Karpas-422 (cell line): ENCODE data around the gene PAPLN. TPM values are rescaled to one million over a fixed set of nuclear protein-coding genes. Genes with fewer than 3 reads are reported as not detected.
"Not testable (repeated sequence)": the region's sequence is repeated elsewhere in the genome, so short reads cannot be mapped to it uniquely, and the experiment has no call there.

ENCODE experiments used
- DNase-seq: peaks from one replicate; pipeline ENCODE4 v3.0.0-alpha.2; 2015
- H2AFZ ChIP-seq: fragments of 200-600 bp; sonication (generic); 2 replicates; pipeline ENCODE4 v1.6.1; 2014; ENCODE audit warnings: antibody characterized with exemption, low read length, mixed read lengths
- H3K27ac ChIP-seq: fragments of 200-600 bp; sonication (generic); 2 replicates; pipeline ENCODE4 v1.5.1; 2014; ENCODE audit warnings: mild to moderate bottlenecking, low read length, moderate library complexity
- H3K27me3 ChIP-seq: fragments of 200-600 bp; sonication (generic); 2 replicates; pipeline ENCODE4 v1.6.1; 2014; ENCODE audit warnings: low read length, mixed read lengths
- H3K36me3 ChIP-seq: fragments of 200-600 bp; sonication (generic); 2 replicates; pipeline ENCODE4 v1.6.1; 2014; ENCODE audit warnings: low read length, mixed read lengths; ENCODE audit not compliant: insufficient read depth
- H3K4me1 ChIP-seq: fragments of 200-600 bp; sonication (generic); 2 replicates; pipeline ENCODE4 v1.6.1; 2014; ENCODE audit warnings: mild to moderate bottlenecking, low read length, mixed read lengths
- H3K4me2 ChIP-seq: fragments of 200-600 bp; sonication (generic); 2 replicates; pipeline ENCODE4 v1.6.1; 2014; ENCODE audit warnings: low read length, low read depth, mild to moderate bottlenecking; ENCODE audit not compliant: poor library complexity, severe bottlenecking
- H3K4me3 ChIP-seq: fragments of 200-600 bp; sonication (generic); 2 replicates; pipeline ENCODE4 v1.5.1; 2014; ENCODE audit warnings: mild to moderate bottlenecking, antibody characterized with exemption, low read length, mixed read lengths
- H3K79me2 ChIP-seq: fragments of 200-600 bp; sonication (generic); 2 replicates; pipeline ENCODE4 v1.6.1; 2014; ENCODE audit warnings: mild to moderate bottlenecking, low read length, mixed read lengths
- H3K9ac ChIP-seq: fragments of 200-600 bp; sonication (generic); 2 replicates; pipeline ENCODE4 v1.6.0; 2014; ENCODE audit warnings: low read length
- H3K9me2 ChIP-seq: fragments of 200-600 bp; sonication (generic), shearing (Covaris generic); replicated peaks from 2 replicates; pipeline ENCODE4 v1.6.0; 2014; ENCODE audit warnings: mild to moderate bottlenecking, low read length, moderate library complexity; ENCODE audit not compliant: insufficient read depth
- H3K9me3 ChIP-seq: fragments of 300-700, 200-600 bp; sonication (generic); 2 replicates; pipeline ENCODE4 v1.6.1; 2014; ENCODE audit warnings: low read length, mixed read lengths
- H4K20me1 ChIP-seq: fragments of 200-600 bp; sonication (generic); 2 replicates; pipeline ENCODE4 v1.6.1; 2014; ENCODE audit warnings: mild to moderate bottlenecking, antibody characterized with exemption, low read length, low read depth; ENCODE audit not compliant: insufficient read depth
- total RNA-seq: library from RNA; depleted of rRNA; stranded (reverse); fragments of >200 nt; shearing (Covaris generic); gene quantifications from 2 replicates; pipeline ENCODE4 v1.2.3, GENCODE V29; 2014; ENCODE audit warnings: low replicate concordance; rRNA removed

The PAPLN gene
- total RNA-seq: 12.9 and 18.0 TPM in 2 replicates

GRCh38 chr14:73237219-73237785, at the start of gene PAPLN:
PAPLN (plus strand) TSS chr14:73237506; CDS start chr14:73239779, 2,273 bp downstream.
- Histone ChIP-seq H3K4me2 (peak within 1 kb of the TSS; percentile 54), H3K9me3 (no peaks in the 10 kb centered on the region), H3K4me3 (peak within 1 kb of the TSS; percentile 39; the same call in 1 of the 2 replicates), H3K27ac (no peak within 1 kb of the TSS), H3K79me2 (no peaks in the 10 kb centered on the region), H4K20me1 (no peaks in the 10 kb centered on the region), H3K27me3 (no peaks in the 10 kb centered on the region), H2AFZ (no peak within 1 kb of the TSS), H3K36me3 (no peaks in the 10 kb centered on the region), H3K9me2 (no peaks in the 10 kb centered on the region), H3K4me1 (peaks cover 86% of the 10 kb centered on the region), H3K9ac (peak within 1 kb of the TSS; percentile 23; the same call in 1 of the 2 replicates)
- DNase-seq: no peak

GRCh38 chr14:73188501-73188911, 48.8 kb upstream of the PAPLN start:
- Histone ChIP-seq H3K9me3 (no peaks in the 10 kb centered on the region), H3K4me1 (no peaks in the 10 kb centered on the region), H3K4me3 (no peak overlapping the region), H3K9me2 (no peaks in the 10 kb centered on the region), H3K9ac (no peak overlapping the region), H4K20me1 (no peaks in the 10 kb centered on the region), H3K27me3 (no peaks in the 10 kb centered on the region), H2AFZ (no peak overlapping the region), H3K4me2 (no peak overlapping the region), H3K79me2 (0 out of 2 replicates have a peak, but pooled peaks cover 4% of the 10 kb centered on the region), H3K27ac (no peak overlapping the region), H3K36me3 (peaks cover 29% of the 10 kb centered on the region)
- no peak for DNase-seq

- Histone ChIP-seq H3K4me1 (no peaks in the 10 kb centered on the region), H3K9me3 (no peaks in the 10 kb centered on the region), H3K9me2 (no peaks in the 10 kb centered on the region), H3K9ac (no peak overlapping the region), H3K4me3 (no peak overlapping the region), H3K27me3 (no peaks in the 10 kb centered on the region), H3K27ac (no peak overlapping the region), H3K79me2 (0 out of 2 replicates have a peak, but pooled peaks cover 4% of the 10 kb centered on the region), H2AFZ (no peak overlapping the region), H4K20me1 (no peaks in the 10 kb centered on the region), H3K36me3 (peaks cover 36% of the 10 kb centered on the region), H3K4me2 (no peak overlapping the region)
- no peak for DNase-seq
These were observed 47.7 kb upstream of the PAPLN start for GRCh38 chr14:73189651-73190050.

GRCh38 chr14:73191441-73191840, 45.9 kb upstream of the PAPLN start:
- H3K36me3 ChIP-seq: peaks cover 48% of the 10 kb centered on the region
- H4K20me1 ChIP-seq: no peaks in the 10 kb centered on the region

GRCh38 chr14:73194306-73194705, 43.0 kb upstream of the PAPLN start:
- H3K27ac ChIP-seq, H2AFZ ChIP-seq, H3K9me2 ChIP-seq, H3K4me2 ChIP-seq, H3K9me3 ChIP-seq, H3K9ac ChIP-seq, H4K20me1 ChIP-seq, H3K4me1 ChIP-seq, DNase-seq, H3K4me3 ChIP-seq, H3K27me3 ChIP-seq, H3K79me2 ChIP-seq: not testable (repeated sequence)
- H3K36me3 ChIP-seq: peaks cover 53% of the 10 kb centered on the region

More at GRCh38 chr14:73191441-73191840, 45.9 kb upstream of the PAPLN start:
- no peak for DNase-seq
- 0 out of 2 replicates have a peak, but pooled peaks cover 4% of the 10 kb centered on the region for H3K79me2 ChIP-seq
- H3K4me1 ChIP-seq: no peaks in the 10 kb centered on the region
- H3K4me2 ChIP-seq: no peak overlapping the region
- H3K4me3 ChIP-seq: no peak overlapping the region
- H3K27me3 ChIP-seq: no peaks in the 10 kb centered on the region
- H3K27ac ChIP-seq: no peak overlapping the region
- H3K9me3 ChIP-seq: no peaks in the 10 kb centered on the region
- H3K9ac ChIP-seq: no peak overlapping the region
- no peaks in the 10 kb centered on the region for H3K9me2 ChIP-seq
- no peak overlapping the region for H2AFZ ChIP-seq

- Histone ChIP-seq H3K4me2 (no peak overlapping the region), H3K4me3 (no peak overlapping the region), H3K79me2 (peaks cover 9% of the 10 kb centered on the region; the same call in 1 of the 2 replicates), H3K27me3 (no peaks in the 10 kb centered on the region), H3K9me3 (no peaks in the 10 kb centered on the region), H2AFZ (no peak overlapping the region), H3K36me3 (peaks cover 44% of the 10 kb centered on the region), H3K27ac (no peak overlapping the region), H3K9me2 (no peaks in the 10 kb centered on the region), H3K9ac (no peak overlapping the region), H4K20me1 (no peaks in the 10 kb centered on the region), H3K4me1 (no peaks in the 10 kb centered on the region)
- DNase-seq: no peak
These were observed 39.1 kb upstream of the PAPLN start for GRCh38 chr14:73198253-73198652.

- Histone ChIP-seq H3K36me3 (peaks cover 59% of the 10 kb centered on the region), H3K4me3 (no peak overlapping the region), H2AFZ (no peak overlapping the region), H3K27me3 (no peaks in the 10 kb centered on the region), H3K79me2 (peaks cover 5% of the 10 kb centered on the region; the same call in 1 of the 2 replicates), H3K9me2 (no peaks in the 10 kb centered on the region), H4K20me1 (no peaks in the 10 kb centered on the region), H3K4me1 (no peaks in the 10 kb centered on the region), H3K9ac (no peak overlapping the region), H3K27ac (no peak overlapping the region), H3K4me2 (no peak overlapping the region), H3K9me3 (no peaks in the 10 kb centered on the region)
- DNase-seq: no peak
These were observed 33.8 kb upstream of the PAPLN start for GRCh38 chr14:73203527-73203926.

- no peaks in the 10 kb centered on the region for H3K27me3 ChIP-seq
- H3K36me3 ChIP-seq: peaks cover 63% of the 10 kb centered on the region
- no peak overlapping the region for H3K9ac ChIP-seq
- H3K4me2 ChIP-seq: no peak overlapping the region
- H3K9me3 ChIP-seq: no peaks in the 10 kb centered on the region
- no peaks in the 10 kb centered on the region for H4K20me1 ChIP-seq
- no peak overlapping the region for H3K27ac ChIP-seq
- no peak overlapping the region for H3K4me3 ChIP-seq
- H2AFZ ChIP-seq: no peak overlapping the region
- no peaks in the 10 kb centered on the region for H3K4me1 ChIP-seq
- no peaks in the 10 kb centered on the region for H3K9me2 ChIP-seq
- DNase-seq: no peak
- H3K79me2 ChIP-seq: no peaks in the 10 kb centered on the region
These were observed 29.7 kb upstream of the PAPLN start for GRCh38 chr14:73207615-73208014.
